GM21529 (cell line): ENCODE data around the gene LRRC4C.
"Not testable (repeated sequence)": the region's sequence is repeated elsewhere in the genome, so short reads cannot be mapped to it uniquely, and the experiment has no call there.

Source experiments
- ATAC-seq: cut with Tn5 transposase; IDR thresholded peaks from one replicate; pipeline ENCODE4 v1.9.1; 2021; ENCODE audit not compliant: unreplicated experiment

Gene LRRC4C

DNA sequence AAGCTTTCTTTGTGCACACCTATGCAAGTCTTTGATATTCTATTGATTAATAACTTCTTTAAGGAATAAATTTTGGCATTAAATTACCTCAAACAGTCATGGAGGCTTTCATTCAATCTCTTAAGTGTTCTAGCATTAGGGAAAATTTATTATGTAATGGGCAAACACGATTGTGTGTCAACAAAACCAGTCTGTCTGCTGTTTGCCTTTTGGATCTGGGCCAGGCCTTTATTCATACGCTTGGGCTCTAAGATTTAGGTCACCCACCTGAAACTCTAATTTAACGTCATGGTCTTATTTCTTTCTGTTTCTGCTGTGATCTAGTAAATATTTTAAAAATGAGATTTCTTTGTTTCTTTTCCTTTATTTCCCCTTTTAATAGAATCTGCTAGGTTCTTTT lies 1270.6 kb downstream of the LRRC4C start:
- no peak for ATAC-seq

- no peak for ATAC-seq
These were observed 1272.2 kb downstream of the LRRC4C start for GRCh38 chr11:40187295-40187694.

DNA sequence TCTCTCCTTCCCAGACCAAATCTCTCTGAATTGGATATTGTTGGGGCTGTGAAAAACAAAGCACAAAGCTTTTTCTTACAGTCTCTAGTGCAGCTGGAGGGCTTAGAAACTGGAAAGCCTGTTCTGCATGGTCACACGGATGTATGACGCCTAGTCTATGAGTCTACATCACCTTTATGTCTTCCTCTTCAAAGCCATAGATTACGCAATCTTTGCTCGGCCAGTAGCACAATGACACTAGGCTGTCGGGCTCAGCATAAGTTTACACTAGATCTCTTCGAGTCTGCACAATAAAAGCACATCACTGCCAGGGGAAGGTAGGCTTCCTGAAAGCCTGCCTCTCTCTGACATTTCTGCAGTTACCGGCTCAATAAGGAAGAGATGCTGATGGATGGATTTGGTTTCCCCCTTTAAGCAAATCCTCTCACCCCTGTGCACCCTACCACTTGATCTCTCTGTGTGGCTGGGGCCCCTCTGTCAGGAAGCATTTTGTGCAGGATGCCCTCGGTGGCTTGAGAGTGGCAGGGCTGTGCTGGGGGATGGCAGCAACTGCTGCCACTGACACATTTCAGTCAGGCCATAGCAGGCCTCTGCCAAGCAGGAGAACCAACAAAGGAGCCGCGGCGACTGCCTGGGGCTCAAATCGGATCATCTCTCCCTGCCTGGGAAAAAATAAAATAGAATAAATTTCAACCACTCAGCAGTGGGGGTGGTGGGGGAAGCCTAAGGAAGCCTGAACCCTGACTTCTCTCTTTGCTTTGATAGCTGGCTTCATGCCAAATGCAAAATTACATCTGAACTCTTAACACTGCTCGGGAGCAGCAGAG lies 1272.8 kb downstream of the LRRC4C start:
- ATAC-seq = no peak

GRCh38 chr11:40185793-40186192 lies 1273.7 kb downstream of the LRRC4C start:
- no peak for ATAC-seq

- peak; percentile 76 for ATAC-seq
These were observed 1276.1 kb downstream of the LRRC4C start for GRCh38 chr11:40183073-40184064.

GRCh38 chr11:40179541-40179940 lies 1279.9 kb downstream of the LRRC4C start:
- ATAC-seq = no peak

DNA sequence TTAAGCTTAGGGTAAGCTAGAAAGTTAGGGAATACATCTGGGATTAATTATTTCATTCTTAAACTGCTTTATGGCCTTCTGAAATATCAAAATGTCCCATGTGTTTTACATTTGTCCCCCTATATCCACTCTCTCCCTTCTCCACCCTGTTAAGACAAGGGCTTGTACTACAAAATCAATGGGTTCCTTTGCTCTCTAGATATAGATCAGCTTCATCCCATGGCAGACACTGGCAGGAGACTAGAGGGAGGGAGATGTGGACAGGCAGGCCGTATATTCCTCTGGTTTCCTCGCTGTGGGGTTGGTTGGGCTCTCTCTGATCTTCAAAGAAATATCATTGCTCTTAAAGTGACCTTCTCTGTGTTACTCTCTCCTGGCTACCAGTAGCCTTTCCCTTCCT lies 1281.0 kb downstream of the LRRC4C start:
- no peak for ATAC-seq

GRCh38 chr11:40175980-40176379 lies 1283.5 kb downstream of the LRRC4C start:
- no peak for ATAC-seq

DNA sequence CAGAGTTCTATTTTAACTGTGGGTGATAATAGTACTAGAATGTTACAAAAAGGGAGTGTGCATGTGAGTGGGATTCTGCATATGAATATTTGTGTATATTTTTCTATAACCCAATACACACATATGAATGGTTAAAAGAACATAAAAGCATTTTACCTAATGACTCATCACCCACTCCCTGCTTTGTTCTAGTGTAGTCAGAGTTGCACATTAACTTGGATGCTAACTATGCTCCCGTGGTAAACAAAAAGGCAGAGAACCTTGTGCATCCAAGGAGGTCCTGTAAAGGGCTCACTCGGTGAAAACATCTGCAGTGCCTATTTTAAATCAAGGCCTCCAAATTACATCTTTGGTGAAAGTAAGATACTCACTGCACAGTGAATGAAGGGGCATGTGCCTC lies 1289.4 kb downstream of the LRRC4C start:
- no peak for ATAC-seq

DNA sequence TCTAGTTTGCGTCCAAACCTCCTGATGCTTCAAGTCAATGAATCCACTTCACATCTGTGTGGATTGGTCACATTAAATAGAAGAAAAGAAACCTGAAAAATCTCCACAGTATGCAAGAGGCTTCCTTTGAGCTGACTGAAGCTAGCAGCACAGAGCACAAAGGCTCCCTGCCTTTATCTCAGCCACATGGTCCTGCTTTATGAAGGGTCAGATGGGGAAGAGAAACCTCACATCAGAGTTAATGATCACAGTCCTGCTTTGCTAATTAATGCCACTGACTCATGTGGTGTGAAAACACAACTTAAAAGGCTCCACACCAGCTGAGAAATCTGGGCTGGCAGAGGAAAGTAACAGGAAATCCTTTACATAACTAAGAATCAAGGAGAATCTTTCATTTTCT lies 1291.0 kb downstream of the LRRC4C start:
- peak; percentile 81 for ATAC-seq

- not testable (repeated sequence) for ATAC-seq
These were observed 1291.6 kb downstream of the LRRC4C start for GRCh38 chr11:40167805-40168204.

- no peak for ATAC-seq
These were observed 1292.6 kb downstream of the LRRC4C start for GRCh38 chr11:40166892-40167291.

DNA sequence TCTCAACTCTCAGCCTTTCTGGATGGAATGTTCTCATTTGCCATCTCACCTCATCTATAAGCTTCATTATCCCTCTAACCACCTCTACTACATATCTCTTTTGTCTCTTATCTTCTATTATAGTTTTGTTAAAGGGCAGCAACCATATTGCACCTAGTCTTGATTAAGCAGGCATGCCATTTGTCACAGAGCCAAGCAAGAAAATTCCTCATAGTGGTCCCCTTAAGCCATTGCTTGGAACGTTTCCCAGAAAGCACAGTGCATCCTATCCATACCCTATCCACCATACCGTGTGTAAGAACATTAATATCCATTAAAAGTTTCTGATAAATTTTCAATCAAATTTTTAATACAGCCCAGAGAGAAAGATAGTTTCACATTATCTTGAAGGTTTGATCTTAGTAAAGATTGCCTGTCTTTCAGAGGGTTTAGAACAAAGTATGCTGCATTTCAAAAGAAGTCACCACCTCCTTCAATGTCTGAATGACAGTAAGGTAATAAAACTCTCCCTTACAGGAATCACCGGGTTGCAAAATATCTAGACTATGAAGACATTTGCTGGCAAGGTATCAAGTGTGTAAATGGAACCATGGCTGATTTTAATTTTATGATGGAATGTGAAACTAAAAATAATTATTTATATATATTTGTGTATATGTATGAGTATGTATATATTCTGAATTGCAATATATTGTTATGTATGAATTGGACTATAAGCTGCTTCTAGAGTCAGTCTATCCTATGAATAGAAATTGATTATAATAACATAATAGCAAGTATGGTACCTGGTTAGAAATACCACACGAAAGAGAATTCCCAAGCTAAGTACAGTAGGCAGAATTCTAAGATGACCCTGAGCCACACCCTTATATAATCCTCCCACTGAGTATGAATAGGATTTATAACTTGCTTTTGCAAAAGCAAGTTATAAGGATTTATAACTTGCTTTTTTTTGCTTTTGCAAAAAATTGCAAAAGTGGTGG lies 1296.3 kb downstream of the LRRC4C start:
- no peak for ATAC-seq

DNA sequence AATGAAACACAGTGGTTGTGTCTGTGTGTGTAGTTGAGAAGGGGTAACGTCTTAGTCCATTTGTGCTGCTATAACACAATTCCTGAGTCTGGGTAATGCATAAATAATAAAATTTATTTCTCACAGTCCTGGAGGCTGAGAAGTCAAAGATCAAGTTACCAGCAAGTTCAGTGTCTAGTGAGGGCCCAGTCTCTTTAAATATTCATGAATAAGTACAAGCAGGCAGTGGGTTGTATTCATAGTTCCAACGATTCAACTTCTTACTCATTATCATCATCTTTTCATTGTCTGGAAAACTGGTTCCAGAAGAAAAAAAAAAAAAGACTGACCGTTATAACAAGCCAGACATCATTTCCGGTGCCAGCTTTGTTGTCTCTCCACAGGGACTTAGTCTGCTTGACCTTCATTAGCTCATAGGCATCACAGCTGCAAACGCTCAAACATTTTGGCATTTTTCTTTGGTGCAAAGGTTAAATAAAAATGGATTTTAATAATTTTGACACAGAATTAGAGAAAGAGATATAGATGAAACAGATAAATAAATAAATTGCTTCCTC lies 1297.5 kb downstream of the LRRC4C start:
- no peak for ATAC-seq

DNA sequence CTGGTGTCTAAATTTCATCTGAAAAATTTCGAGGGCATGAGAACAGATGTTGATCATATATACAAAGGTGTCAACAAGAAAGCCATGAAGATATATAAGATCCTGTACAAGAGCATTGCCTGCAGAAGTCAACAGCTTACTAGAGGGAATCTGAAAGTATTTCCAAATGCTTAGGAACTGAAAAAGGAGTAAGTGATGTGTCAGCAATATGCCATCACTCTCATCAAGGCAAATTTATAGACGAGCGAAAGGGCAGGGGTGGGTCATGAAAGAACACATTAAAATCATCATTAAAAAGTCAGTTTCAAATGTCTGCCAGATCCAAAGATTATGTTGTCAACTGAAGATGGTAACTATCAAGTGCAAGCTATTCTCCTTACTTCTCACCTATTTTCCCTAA lies 1299.0 kb downstream of the LRRC4C start:
- ATAC-seq = no peak

DNA sequence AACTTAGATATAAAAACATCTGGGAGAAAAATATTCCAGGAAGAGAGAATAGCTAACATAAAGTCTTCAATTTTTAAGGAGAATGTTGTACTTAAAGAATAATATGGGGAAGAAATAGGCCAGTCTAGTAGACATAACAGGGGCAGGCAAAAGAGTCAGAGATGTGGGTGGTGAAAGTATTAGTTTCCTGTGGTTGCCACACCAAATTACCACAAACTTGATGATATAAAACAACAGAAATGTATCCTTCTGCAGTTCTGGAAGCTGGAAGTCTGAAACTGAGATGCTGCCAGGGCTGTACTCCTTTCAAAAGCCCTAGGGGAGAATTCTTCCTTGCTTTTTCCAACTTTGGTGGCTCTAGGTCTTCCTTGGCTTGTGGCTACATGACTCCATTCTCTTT lies 1309.7 kb downstream of the LRRC4C start:
- no peak for ATAC-seq

DNA sequence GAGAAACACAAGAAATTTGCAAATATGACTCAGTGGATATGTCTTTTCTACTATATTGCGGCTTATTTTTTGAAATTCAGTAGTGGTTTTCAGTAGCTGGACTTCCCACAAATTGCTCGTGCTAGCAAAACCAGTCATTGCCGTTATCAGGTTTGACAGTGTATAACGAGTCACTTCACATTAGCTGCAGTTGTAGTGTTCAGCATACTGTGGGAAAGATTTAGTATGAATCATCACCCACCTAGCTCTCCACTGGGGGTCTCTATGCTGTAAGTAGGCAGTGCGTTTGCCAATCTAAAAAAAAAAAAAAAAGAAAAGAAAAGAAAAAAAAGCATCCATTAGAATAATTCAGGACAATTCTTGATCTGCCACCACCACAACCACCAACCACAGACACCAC lies 1318.9 kb downstream of the LRRC4C start:
- ATAC-seq = no peak

DNA sequence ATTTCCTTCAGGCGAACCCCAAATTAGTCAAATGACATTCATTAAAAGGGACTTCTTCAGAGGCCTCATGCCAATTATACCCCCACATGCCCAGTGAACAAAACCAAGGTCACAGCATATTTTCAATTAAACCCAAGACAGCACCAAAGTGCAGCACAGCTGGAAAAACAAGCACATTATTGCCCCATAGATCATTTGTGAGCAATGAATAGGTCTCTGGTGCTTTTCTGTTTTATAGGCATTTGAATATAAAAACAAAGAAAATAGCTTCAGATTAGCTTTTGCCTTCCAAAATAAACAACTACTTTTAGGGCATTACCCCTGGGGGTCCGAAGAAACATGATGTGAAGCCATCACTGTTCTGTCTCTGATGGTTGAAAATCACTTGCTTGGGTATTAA lies 1319.9 kb downstream of the LRRC4C start:
- no peak for ATAC-seq

DNA sequence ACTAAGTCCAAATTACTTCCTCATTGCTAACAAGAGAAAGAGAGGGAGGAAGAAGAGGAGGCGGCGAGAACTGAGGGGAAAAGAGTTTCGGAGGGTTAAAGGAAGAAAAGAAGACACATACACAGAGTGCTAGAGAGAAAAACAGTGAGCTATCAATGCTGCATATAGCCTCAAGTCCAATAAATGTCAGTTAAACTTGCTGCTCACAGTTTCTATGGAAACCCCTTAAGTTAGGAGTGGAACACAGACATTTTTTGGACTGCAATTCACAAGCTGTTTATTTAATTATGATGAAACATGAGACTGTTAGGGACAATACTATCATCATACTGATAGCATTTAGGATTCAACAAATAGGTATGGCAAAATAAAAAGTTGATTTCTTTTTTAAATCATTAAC lies 1320.4 kb downstream of the LRRC4C start:
- no peak for ATAC-seq

GRCh38 chr11:40134820-40135570 lies 1324.5 kb downstream of the LRRC4C start:
- ATAC-seq = no peak
